Vagina (tissue), 2 donors: ENCODE data around the gene MTMR12.

Experiments
- POLR2AphosphoS5 ChIP-seq, 2 donors: sonication (generic); formaldehyde crosslinking; IDR thresholded peaks; one replicate each; pipeline ENCODE4 v1.9.0; 2017; ENCODE audit warnings: antibody characterized with exemption in 2 of 2, mild to moderate bottlenecking in 2 of 2, low read depth in 1 of 2; ENCODE audit not compliant: insufficient read depth in 1 of 2
- TF ChIP-seq, protein P1 (sequence below), 3 experiments: fragments of 450-650 bp in 2 of 3; fragments of 200-600 bp in 1 of 3; sonication (generic) in 1 of 3; IDR thresholded peaks; one replicate each; pipeline ENCODE4 v1.5.1; 2017 to 2019; ENCODE audit warnings: antibody characterized with exemption in 3 of 3, mild to moderate bottlenecking in 2 of 3, moderate library complexity in 2 of 3

DNA sequence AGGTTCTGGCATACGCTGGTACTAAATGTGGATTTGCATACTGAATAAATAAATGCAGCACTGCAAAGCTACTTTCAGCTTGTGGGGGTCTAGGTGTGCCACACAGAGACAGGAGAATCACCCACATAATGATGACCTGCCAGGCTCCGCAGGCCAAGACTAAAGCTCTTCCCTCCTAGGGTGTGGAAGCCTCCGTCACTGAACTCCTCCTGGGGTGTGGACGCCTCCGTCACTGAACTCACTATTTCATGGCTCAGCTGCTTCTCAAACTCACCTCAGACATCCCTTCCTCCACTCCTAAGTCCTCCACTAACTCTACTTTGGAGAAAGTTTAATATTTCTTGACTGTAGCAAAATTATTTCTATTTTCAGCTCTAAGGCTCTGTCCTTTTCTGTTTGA, 73.4 kb downstream of the MTMR12 start:
- TF ChIP-seq, protein P1, sequence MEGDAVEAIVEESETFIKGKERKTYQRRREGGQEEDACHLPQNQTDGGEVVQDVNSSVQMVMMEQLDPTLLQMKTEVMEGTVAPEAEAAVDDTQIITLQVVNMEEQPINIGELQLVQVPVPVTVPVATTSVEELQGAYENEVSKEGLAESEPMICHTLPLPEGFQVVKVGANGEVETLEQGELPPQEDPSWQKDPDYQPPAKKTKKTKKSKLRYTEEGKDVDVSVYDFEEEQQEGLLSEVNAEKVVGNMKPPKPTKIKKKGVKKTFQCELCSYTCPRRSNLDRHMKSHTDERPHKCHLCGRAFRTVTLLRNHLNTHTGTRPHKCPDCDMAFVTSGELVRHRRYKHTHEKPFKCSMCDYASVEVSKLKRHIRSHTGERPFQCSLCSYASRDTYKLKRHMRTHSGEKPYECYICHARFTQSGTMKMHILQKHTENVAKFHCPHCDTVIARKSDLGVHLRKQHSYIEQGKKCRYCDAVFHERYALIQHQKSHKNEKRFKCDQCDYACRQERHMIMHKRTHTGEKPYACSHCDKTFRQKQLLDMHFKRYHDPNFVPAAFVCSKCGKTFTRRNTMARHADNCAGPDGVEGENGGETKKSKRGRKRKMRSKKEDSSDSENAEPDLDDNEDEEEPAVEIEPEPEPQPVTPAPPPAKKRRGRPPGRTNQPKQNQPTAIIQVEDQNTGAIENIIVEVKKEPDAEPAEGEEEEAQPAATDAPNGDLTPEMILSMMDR (IDR thresholded peaks at IDR 0.05), result no peak
- no peak for TF ChIP-seq POLR2AphosphoS5 (IDR thresholded peaks at IDR 0.05; ENCODE audit: insufficient read depth in 1 of 2, low read depth in 1 of 2)
